H54 (cell line): Measurements from ENCODE around the gene LRRC8E.
A peak's percentile ranks its signal among the peaks of the same experiment; 100 is the strongest.

Experiments used
- DNase-seq: peaks from one replicate; pipeline ENCODE4 v3.0.0; 2011; ENCODE audit warnings: low spot score, mixed read lengths; ENCODE audit not compliant: insufficient read length
- FAIRE-seq: peaks from 3 replicates; lab custom pipeline; 2011; peaks lifted over from hg19 to GRCh38; lab: Jason Lieb, UNC
- POLR2A ChIP-seq: IDR thresholded peaks from 2 replicates; pipeline ENCODE4 v1.6.1; 2011; ENCODE audit warnings: low read depth, mild to moderate bottlenecking, low read length

Gene LRRC8E

GRCh38 chr19:7931221-7932061 is 43.1 kb downstream of the LRRC8E start:
- no peak for FAIRE-seq
- no peak for DNase-seq
- TF ChIP-seq POLR2A = no peak

- DNase-seq (no peak), FAIRE-seq (no peak)
- no peak for TF ChIP-seq POLR2A
Measured at GRCh38 chr19:7932276-7932929, 44.1 kb downstream of the LRRC8E start.

- no peak for FAIRE-seq
- TF ChIP-seq POLR2A = no peak
- DNase-seq = no peak
Measured at GRCh38 chr19:7932930-7933300, 44.6 kb downstream of the LRRC8E start.

GRCh38 chr19:7933411-7933810 is 45.1 kb downstream of the LRRC8E start:
- FAIRE-seq (no peak), DNase-seq (no peak)
- TF ChIP-seq POLR2A = no peak

- DNase-seq (no peak), FAIRE-seq (no peak)
- TF ChIP-seq POLR2A = no peak
Measured at GRCh38 chr19:7933828-7934725, 45.8 kb downstream of the LRRC8E start.

GRCh38 chr19:7934766-7935165 is 46.5 kb downstream of the LRRC8E start:
- DNase-seq (no peak), FAIRE-seq (no peak)
- no peak for TF ChIP-seq POLR2A

- FAIRE-seq = no peak
- no peak for DNase-seq
- no peak for TF ChIP-seq POLR2A
Measured at GRCh38 chr19:7940841-7941240, 52.5 kb downstream of the LRRC8E start.

GRCh38 chr19:7941895-7942596 is 53.7 kb downstream of the LRRC8E start:
- no peak for TF ChIP-seq POLR2A
- DNase-seq (no peak), FAIRE-seq (no peak)

- no peak for DNase-seq
- TF ChIP-seq POLR2A = no peak
- FAIRE-seq = no peak
Measured at GRCh38 chr19:7942981-7943443, 54.7 kb downstream of the LRRC8E start.

GRCh38 chr19:7943444-7944176 is 55.3 kb downstream of the LRRC8E start, which contains the start of gene TIMM44:
TIMM44 (minus strand) TSS chr19:7943666; CDS start chr19:7943651, 15 bp downstream.
- DNase-seq = peak; percentile 94
- peak; percentile 88 for TF ChIP-seq POLR2A
- peak; percentile 78 for FAIRE-seq

- FAIRE-seq (no peak), DNase-seq (peak; percentile 82)
- no peak for TF ChIP-seq POLR2A
Measured at GRCh38 chr19:7944177-7944761, 56.0 kb downstream of the LRRC8E start.

- DNase-seq (no peak), FAIRE-seq (no peak)
- no peak for TF ChIP-seq POLR2A
Measured at GRCh38 chr19:7947939-7948338, 59.6 kb downstream of the LRRC8E start.
